Stimulated activated memory B cell treated with anti-CD40 and anti-IgM and Interleukin-4, amounts not matched to agents 10 μg/mL and 1 μg/mL and 100 μg/mL, for 72 hours (primary cell): ENCODE measurements around the gene TMEM270.

Source experiments
- ATAC-seq: fragments of 150-1000 bp; cut with Tn5 transposase; 2 replicates; pipeline ENCODE4 v1.10.0; 2021
- H3K27ac Mint-ChIP-seq: one replicate; pipeline ENCODE4 v1.8.0; 2022; ENCODE audit warnings: mild to moderate bottlenecking, mixed read lengths
- H3K27me3 Mint-ChIP-seq: one replicate; pipeline ENCODE4 v1.8.0; 2022; ENCODE audit warnings: mixed read lengths
- H3K36me3 Mint-ChIP-seq: one replicate; pipeline ENCODE4 v1.8.0; 2022; ENCODE audit warnings: mixed read lengths
- H3K4me1 Mint-ChIP-seq: one replicate; pipeline ENCODE4 v1.8.0; 2022; ENCODE audit warnings: mixed read lengths
- H3K4me3 Mint-ChIP-seq: one replicate; pipeline ENCODE4 v1.8.0; 2022; ENCODE audit warnings: mild to moderate bottlenecking, moderate library complexity, mixed read lengths
- H3K9me3 Mint-ChIP-seq: one replicate; pipeline ENCODE4 v1.8.0; 2022; ENCODE audit warnings: mixed read lengths

TMEM270 gene

GRCh38 chr7:73885433-73885974 is 24.5 kb downstream of the TMEM270 start:
- Mint-ChIP-seq H3K27me3 (peaks cover 65% of the 10 kb centered on the region), H3K4me1 (peaks cover 6% of the 10 kb centered on the region), H3K4me3 (no peak overlapping the region), H3K27ac (no peak overlapping the region), H3K9me3 (peaks cover 3% of the 10 kb centered on the region), H3K36me3 (no peaks in the 10 kb centered on the region)
- ATAC-seq = no peak

GRCh38 chr7:73885975-73886798 is 25.2 kb downstream of the TMEM270 start:
- H3K4me1 Mint-ChIP-seq = peaks cover 6% of the 10 kb centered on the region
- no peaks in the 10 kb centered on the region for H3K36me3 Mint-ChIP-seq
- H3K27ac Mint-ChIP-seq = no peak overlapping the region
- no peak for ATAC-seq
- peaks cover 63% of the 10 kb centered on the region for H3K27me3 Mint-ChIP-seq
- H3K9me3 Mint-ChIP-seq = peaks cover 3% of the 10 kb centered on the region
- no peak overlapping the region for H3K4me3 Mint-ChIP-seq

GRCh38 chr7:73887762-73888161 is 26.8 kb downstream of the TMEM270 start:
- peaks cover 66% of the 10 kb centered on the region for H3K27me3 Mint-ChIP-seq
- H3K4me1 Mint-ChIP-seq = peaks cover 6% of the 10 kb centered on the region
- no peak for ATAC-seq
- no peaks in the 10 kb centered on the region for H3K36me3 Mint-ChIP-seq
- H3K9me3 Mint-ChIP-seq = peaks cover 3% of the 10 kb centered on the region
- H3K27ac Mint-ChIP-seq = no peak overlapping the region
- H3K4me3 Mint-ChIP-seq = no peak overlapping the region

GRCh38 chr7:73888959-73889358 is 28.0 kb downstream of the TMEM270 start:
- H3K9me3 Mint-ChIP-seq = peaks cover 3% of the 10 kb centered on the region
- H3K4me3 Mint-ChIP-seq = no peak overlapping the region
- no peaks in the 10 kb centered on the region for H3K36me3 Mint-ChIP-seq
- H3K27me3 Mint-ChIP-seq = peaks cover 69% of the 10 kb centered on the region
- no peak for ATAC-seq
- H3K27ac Mint-ChIP-seq = no peak overlapping the region
- H3K4me1 Mint-ChIP-seq = peaks cover 6% of the 10 kb centered on the region

GRCh38 chr7:73890555-73891147 is 29.7 kb downstream of the TMEM270 start:
- H3K9me3 Mint-ChIP-seq = peaks cover under 1% of the 10 kb centered on the region
- H3K27ac Mint-ChIP-seq = no peak overlapping the region
- no peaks in the 10 kb centered on the region for H3K4me1 Mint-ChIP-seq
- no peak for ATAC-seq
- peaks cover 70% of the 10 kb centered on the region for H3K27me3 Mint-ChIP-seq
- H3K36me3 Mint-ChIP-seq = no peaks in the 10 kb centered on the region
- H3K4me3 Mint-ChIP-seq = no peak overlapping the region

GRCh38 chr7:73891178-73891885 is 30.4 kb downstream of the TMEM270 start:
- no peak for ATAC-seq
- peaks cover 63% of the 10 kb centered on the region for H3K27me3 Mint-ChIP-seq
- peaks cover 4% of the 10 kb centered on the region for H3K9me3 Mint-ChIP-seq
- H3K4me1 Mint-ChIP-seq = no peaks in the 10 kb centered on the region
- no peak overlapping the region for H3K27ac Mint-ChIP-seq
- H3K4me3 Mint-ChIP-seq = no peak overlapping the region
- no peaks in the 10 kb centered on the region for H3K36me3 Mint-ChIP-seq

GRCh38 chr7:73892003-73892999 is 31.3 kb downstream of the TMEM270 start:
- ATAC-seq = no peak
- H3K4me3 Mint-ChIP-seq = no peak overlapping the region
- no peak overlapping the region for H3K27ac Mint-ChIP-seq
- no peaks in the 10 kb centered on the region for H3K4me1 Mint-ChIP-seq
- peaks cover 54% of the 10 kb centered on the region for H3K27me3 Mint-ChIP-seq
- peaks cover 4% of the 10 kb centered on the region for H3K9me3 Mint-ChIP-seq
- H3K36me3 Mint-ChIP-seq = no peaks in the 10 kb centered on the region

GRCh38 chr7:73893342-73894101 is 32.6 kb downstream of the TMEM270 start:
- Mint-ChIP-seq H3K4me3 (no peak overlapping the region), H3K36me3 (no peaks in the 10 kb centered on the region), H3K9me3 (peaks cover 8% of the 10 kb centered on the region), H3K27ac (no peak overlapping the region), H3K27me3 (peaks cover 52% of the 10 kb centered on the region), H3K4me1 (no peaks in the 10 kb centered on the region)
- no peak for ATAC-seq

GRCh38 chr7:73894166-73894565 is 33.2 kb downstream of the TMEM270 start:
- Mint-ChIP-seq H3K9me3 (peaks cover 8% of the 10 kb centered on the region), H3K27me3 (peaks cover 52% of the 10 kb centered on the region), H3K27ac (no peak overlapping the region), H3K36me3 (no peaks in the 10 kb centered on the region), H3K4me3 (no peak overlapping the region), H3K4me1 (no peaks in the 10 kb centered on the region)
- ATAC-seq = peak; percentile 21

GRCh38 chr7:73894733-73895551 is 34.0 kb downstream of the TMEM270 start:
- peak; percentile 45 for ATAC-seq
- H3K27ac Mint-ChIP-seq = no peak overlapping the region
- H3K4me1 Mint-ChIP-seq = no peaks in the 10 kb centered on the region
- H3K9me3 Mint-ChIP-seq = peaks cover 8% of the 10 kb centered on the region
- H3K4me3 Mint-ChIP-seq = no peak overlapping the region
- H3K36me3 Mint-ChIP-seq = no peaks in the 10 kb centered on the region
- H3K27me3 Mint-ChIP-seq = peaks cover 52% of the 10 kb centered on the region

- H3K36me3 Mint-ChIP-seq = no peaks in the 10 kb centered on the region
- H3K27me3 Mint-ChIP-seq = peaks cover 46% of the 10 kb centered on the region
- H3K27ac Mint-ChIP-seq = no peak overlapping the region
- no peaks in the 10 kb centered on the region for H3K4me1 Mint-ChIP-seq
- H3K9me3 Mint-ChIP-seq = peaks cover 8% of the 10 kb centered on the region
- no peak overlapping the region for H3K4me3 Mint-ChIP-seq
- no peak for ATAC-seq
Observed at GRCh38 chr7:73895626-73896025, 34.7 kb downstream of the TMEM270 start.

- no peaks in the 10 kb centered on the region for H3K36me3 Mint-ChIP-seq
- H3K9me3 Mint-ChIP-seq = peaks cover 8% of the 10 kb centered on the region
- no peak overlapping the region for H3K4me3 Mint-ChIP-seq
- no peak overlapping the region for H3K27ac Mint-ChIP-seq
- H3K4me1 Mint-ChIP-seq = no peaks in the 10 kb centered on the region
- ATAC-seq = no peak
- H3K27me3 Mint-ChIP-seq = peaks cover 40% of the 10 kb centered on the region
Observed at GRCh38 chr7:73896454-73896853, 35.5 kb downstream of the TMEM270 start.

- H3K9me3 Mint-ChIP-seq = peaks cover 8% of the 10 kb centered on the region
- ATAC-seq = no peak
Observed at GRCh38 chr7:73899731-73900142, 38.8 kb downstream of the TMEM270 start.

More at GRCh38 chr7:73899731-73900142, 38.8 kb downstream of the TMEM270 start:
- Mint-ChIP-seq H3K4me1 (no peaks in the 10 kb centered on the region), H3K27ac (no peak overlapping the region), H3K4me3 (no peak overlapping the region), H3K36me3 (no peaks in the 10 kb centered on the region), H3K27me3 (peaks cover 31% of the 10 kb centered on the region)
